GM18499 (cell line): ENCODE measurements around the gene MGARP.

Experiments
- ATAC-seq: cut with Tn5 transposase; IDR thresholded peaks from one replicate; pipeline ENCODE4 v1.9.1; 2021; ENCODE audit warnings: moderate number of reproducible peaks; ENCODE audit not compliant: insufficient read depth, unreplicated experiment

The MGARP gene

GRCh38 chr4:139247241-139247640 is 32.8 kb downstream of the MGARP start:
- ATAC-seq, result no peak

- ATAC-seq, result no peak
Observed at GRCh38 chr4:139246166-139246565, 33.9 kb downstream of the MGARP start.

GRCh38 chr4:139245590-139245989 is 34.4 kb downstream of the MGARP start:
- ATAC-seq, result no peak

GRCh38 chr4:139243448-139244365 is 36.3 kb downstream of the MGARP start:
- ATAC-seq, result no peak

GRCh38 chr4:139242511-139243051 is 37.4 kb downstream of the MGARP start:
- ATAC-seq, result no peak

- no peak for ATAC-seq
Observed at GRCh38 chr4:139241784-139242151, 38.3 kb downstream of the MGARP start.

- no peak for ATAC-seq
Observed at GRCh38 chr4:139241086-139241783, 38.8 kb downstream of the MGARP start.

- ATAC-seq, result no peak
Observed at GRCh38 chr4:139239127-139239772, 40.8 kb downstream of the MGARP start.

GRCh38 chr4:139234253-139234652 is 45.8 kb downstream of the MGARP start:
- ATAC-seq, result no peak

GRCh38 chr4:139229534-139230039 is 50.4 kb downstream of the MGARP start:
- no peak for ATAC-seq

GRCh38 chr4:139227729-139228404 is 52.2 kb downstream of the MGARP start:
- ATAC-seq, result no peak

- ATAC-seq, result no peak
Observed at GRCh38 chr4:139223682-139224317, 56.2 kb downstream of the MGARP start.

- no peak for ATAC-seq
Observed at GRCh38 chr4:139222215-139222614, 57.8 kb downstream of the MGARP start.

GRCh38 chr4:139221687-139222086 is 58.3 kb downstream of the MGARP start:
- no peak for ATAC-seq

GRCh38 chr4:139219450-139220055 is 60.5 kb downstream of the MGARP start:
- no peak for ATAC-seq
